ENCODE data around the gene TBC1D16. TPM values are rescaled to one million over a fixed set of nuclear protein-coding genes. Genes with fewer than 3 reads are reported as not detected.

Gene TBC1D16
- total RNA-seq, 1 donor = 0.52 TPM

- Histone ChIP-seq H3K4me1 (ENCODE audit: insufficient read depth, low read length) (no peaks in the 10 kb centered on the region), H3K9me3 (ENCODE audit: low read depth, low read length) (no peaks in the 10 kb centered on the region), H3K4me3 (ENCODE audit: low read length) (no peak overlapping the region), H3K27me3 (ENCODE audit: insufficient read depth, low read length) (no peaks in the 10 kb centered on the region)
These were observed 117.0 kb downstream of the TBC1D16 start for GRCh38 chr17:79918581-79919163.

DNA sequence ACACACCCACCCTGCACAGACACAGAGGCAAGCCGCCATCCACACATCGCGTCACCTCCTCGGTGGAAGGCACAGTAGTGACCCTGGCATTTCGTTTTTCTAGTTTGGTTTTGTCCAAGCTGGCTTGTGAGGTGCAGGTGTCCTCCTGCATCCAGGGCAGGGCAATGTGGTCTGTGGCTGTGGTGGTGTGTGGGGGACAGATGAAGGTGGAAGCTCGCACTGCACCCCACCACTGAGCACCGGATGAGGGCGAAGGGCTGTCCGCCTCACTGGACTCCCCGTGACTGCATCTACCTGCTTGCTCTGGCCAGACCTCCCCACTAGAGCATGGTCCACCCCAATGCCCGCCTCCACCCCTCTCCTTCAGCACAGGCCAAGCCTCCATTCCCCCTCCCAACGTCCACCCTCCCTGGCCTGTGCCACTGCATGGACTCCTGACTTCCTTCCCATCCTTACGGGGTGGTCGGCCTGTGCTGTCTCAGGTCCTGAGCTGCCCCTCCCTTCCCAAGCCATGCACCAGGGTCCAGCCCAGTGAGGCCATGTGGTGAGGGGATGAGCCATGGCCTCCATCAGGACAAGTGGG lies 117.7 kb downstream of the TBC1D16 start:
- H3K4me1 ChIP-seq (ENCODE audit: insufficient read depth, low read length) = no peaks in the 10 kb centered on the region
- H3K4me3 ChIP-seq (ENCODE audit: low read length) = no peak overlapping the region
- H3K9me3 ChIP-seq (ENCODE audit: low read depth, low read length) = no peaks in the 10 kb centered on the region
- H3K27me3 ChIP-seq (ENCODE audit: insufficient read depth, low read length) = no peaks in the 10 kb centered on the region

DNA sequence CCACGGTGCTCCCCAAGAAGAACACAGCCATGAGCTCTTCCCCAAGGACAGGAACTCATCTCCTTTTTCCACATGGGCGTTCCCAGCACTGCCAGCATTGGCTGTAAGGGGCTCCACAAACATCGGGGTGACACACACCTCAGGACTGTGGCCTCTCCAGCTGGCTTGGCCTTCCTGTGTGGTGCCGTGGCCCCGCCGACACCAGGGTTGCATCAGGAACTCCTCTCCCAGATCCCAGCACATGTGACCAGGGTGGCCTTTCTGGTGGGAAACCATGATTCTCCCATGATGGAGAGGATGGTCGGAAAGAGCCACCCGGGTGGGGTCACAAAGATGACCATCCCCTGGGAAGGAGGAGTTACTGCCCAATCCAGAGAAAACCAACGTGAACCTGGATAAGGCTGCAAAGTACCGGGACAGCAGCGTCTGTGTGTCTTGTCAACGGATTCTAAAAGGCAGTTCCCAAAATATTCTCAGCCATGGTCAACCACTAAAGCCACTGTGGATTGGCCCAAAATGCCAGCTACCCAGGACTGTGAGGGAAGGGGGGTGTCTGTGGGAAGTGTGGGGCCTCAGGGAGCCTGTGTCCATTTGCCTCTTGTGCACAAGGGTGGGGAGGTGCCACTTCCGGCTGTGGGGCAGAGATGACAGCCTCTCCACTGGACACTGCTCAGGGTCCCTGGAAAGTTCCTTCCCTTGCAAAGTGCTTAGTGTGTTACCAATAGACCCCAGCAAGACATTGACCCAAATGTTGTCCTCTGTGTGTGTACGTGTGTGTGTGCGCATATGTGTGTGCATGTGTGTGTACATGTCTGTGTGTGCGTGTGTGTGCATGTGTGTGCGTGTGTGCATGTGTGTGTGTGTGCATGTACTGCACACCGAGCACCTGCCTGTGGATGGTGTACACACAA lies 118.4 kb downstream of the TBC1D16 start:
- Histone ChIP-seq H3K9me3 (ENCODE audit: low read depth, low read length) (no peaks in the 10 kb centered on the region), H3K4me1 (ENCODE audit: insufficient read depth, low read length) (no peaks in the 10 kb centered on the region), H3K27me3 (ENCODE audit: insufficient read depth, low read length) (no peaks in the 10 kb centered on the region), H3K4me3 (ENCODE audit: low read length) (no peak overlapping the region)

GRCh38 chr17:79916506-79916905 lies 119.2 kb downstream of the TBC1D16 start:
- H3K4me1 ChIP-seq (ENCODE audit: insufficient read depth, low read length) = no peaks in the 10 kb centered on the region
- H3K27me3 ChIP-seq (ENCODE audit: insufficient read depth, low read length) = no peaks in the 10 kb centered on the region
- H3K9me3 ChIP-seq (ENCODE audit: low read depth, low read length) = no peaks in the 10 kb centered on the region
- H3K4me3 ChIP-seq (ENCODE audit: low read length) = no peak overlapping the region

- Histone ChIP-seq H3K4me3 (ENCODE audit: low read length) (no peak overlapping the region), H3K27me3 (ENCODE audit: insufficient read depth, low read length) (no peaks in the 10 kb centered on the region), H3K4me1 (ENCODE audit: insufficient read depth, low read length) (no peaks in the 10 kb centered on the region), H3K9me3 (ENCODE audit: low read depth, low read length) (no peaks in the 10 kb centered on the region)
These were observed 119.7 kb downstream of the TBC1D16 start for GRCh38 chr17:79915850-79916430.

GRCh38 chr17:79914813-79915740 lies 120.6 kb downstream of the TBC1D16 start:
- Histone ChIP-seq H3K27me3 (ENCODE audit: insufficient read depth, low read length) (no peaks in the 10 kb centered on the region), H3K4me1 (ENCODE audit: insufficient read depth, low read length) (no peaks in the 10 kb centered on the region), H3K9me3 (ENCODE audit: low read depth, low read length) (no peaks in the 10 kb centered on the region), H3K4me3 (ENCODE audit: low read length) (no peak overlapping the region)

DNA sequence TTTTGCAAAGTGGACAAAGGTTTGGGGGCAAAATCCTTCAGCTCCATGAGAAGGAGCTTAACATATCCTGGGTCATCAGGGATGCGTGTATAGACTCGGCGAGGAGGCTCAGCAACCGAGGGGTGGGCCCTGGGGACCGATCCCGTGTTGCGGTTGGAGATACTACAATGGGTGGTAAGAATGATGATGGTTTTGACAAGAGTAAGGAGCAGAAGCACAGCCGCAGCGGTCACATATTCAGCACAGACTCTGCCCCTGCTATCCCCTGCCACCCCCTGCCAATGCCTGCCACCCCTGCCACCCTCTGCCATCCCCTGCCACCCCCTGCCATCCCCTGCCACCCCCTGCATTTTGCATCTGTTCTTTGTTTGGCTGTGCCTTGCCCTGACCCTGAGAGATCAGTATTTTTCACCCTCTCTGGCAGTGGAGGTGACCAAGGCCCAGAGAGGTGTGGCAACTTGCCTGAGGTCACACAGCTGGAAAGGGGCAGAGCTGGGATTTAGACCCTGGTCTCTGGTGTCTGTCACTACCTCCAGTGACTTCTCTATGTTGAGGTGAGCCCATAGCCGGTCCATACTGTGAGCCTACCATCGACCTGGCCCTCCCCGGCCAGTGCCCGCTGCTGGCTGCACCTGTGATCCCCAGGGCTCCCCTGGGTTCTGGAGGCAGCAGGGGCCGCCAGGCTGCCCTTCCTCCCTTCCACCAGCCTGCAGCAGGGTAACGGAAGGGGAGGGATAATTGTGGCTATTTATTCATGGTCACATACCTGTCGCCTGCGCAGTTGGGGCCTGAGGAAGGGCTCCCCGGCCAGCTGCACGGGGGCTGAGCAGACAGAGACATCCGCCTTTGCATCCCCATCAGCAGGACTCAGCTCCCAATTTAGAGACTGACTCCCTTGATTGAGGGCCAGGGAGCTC lies 121.5 kb downstream of the TBC1D16 start:
- H3K27me3 ChIP-seq (ENCODE audit: insufficient read depth, low read length) = no peaks in the 10 kb centered on the region
- H3K4me3 ChIP-seq (ENCODE audit: low read length) = no peak overlapping the region

GRCh38 chr17:79913451-79913850 lies 122.2 kb downstream of the TBC1D16 start:
- Histone ChIP-seq H3K9me3 (ENCODE audit: low read depth, low read length) (no peaks in the 10 kb centered on the region), H3K27me3 (ENCODE audit: insufficient read depth, low read length) (no peaks in the 10 kb centered on the region), H3K4me3 (ENCODE audit: low read length) (no peak overlapping the region), H3K4me1 (ENCODE audit: insufficient read depth, low read length) (no peaks in the 10 kb centered on the region)

More for the DNA sequence above, 121.5 kb downstream of the TBC1D16 start:
- Histone ChIP-seq H3K9me3 (ENCODE audit: low read depth, low read length) (no peaks in the 10 kb centered on the region), H3K4me1 (ENCODE audit: insufficient read depth, low read length) (no peaks in the 10 kb centered on the region)

DNA sequence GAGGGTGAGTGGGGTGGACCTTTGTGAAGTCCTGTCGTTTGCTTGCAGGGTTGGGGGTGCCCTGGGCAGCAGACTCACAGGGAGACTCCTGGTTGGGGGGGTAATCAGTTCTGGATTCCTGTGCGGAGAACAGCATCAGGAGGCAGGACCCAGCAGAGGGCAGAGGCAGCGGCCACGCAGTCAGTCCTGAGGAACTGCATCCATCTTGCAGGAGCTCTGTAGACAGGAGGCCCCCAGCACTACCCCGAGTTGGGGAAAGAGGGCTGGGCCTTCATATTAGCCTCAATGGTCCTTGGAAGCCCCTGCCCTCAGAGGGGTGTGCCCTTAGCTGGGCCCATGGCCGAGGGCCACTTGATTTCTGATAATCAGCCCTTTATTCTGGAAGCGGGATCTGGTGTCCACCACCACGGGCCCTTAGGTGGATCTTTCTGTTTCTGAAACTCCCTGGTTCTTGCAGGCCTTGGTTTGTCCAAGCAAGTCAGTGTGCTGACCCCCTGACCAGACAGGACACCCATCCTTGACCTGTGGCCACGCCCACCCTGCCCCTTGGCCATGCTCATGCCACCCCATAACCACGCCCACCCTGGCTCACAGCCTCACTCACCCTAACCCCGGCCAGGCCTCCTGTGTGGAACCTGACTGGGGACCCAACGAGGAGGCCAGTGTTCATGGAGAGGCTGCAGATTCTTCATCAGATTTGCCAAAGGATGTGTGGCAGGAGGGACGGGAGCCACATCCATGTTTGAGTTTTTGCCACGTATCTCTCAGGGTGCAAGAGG lies 122.9 kb downstream of the TBC1D16 start:
- Histone ChIP-seq H3K9me3 (ENCODE audit: low read depth, low read length) (no peaks in the 10 kb centered on the region), H3K27me3 (ENCODE audit: insufficient read depth, low read length) (no peaks in the 10 kb centered on the region), H3K4me1 (ENCODE audit: insufficient read depth, low read length) (no peaks in the 10 kb centered on the region), H3K4me3 (ENCODE audit: low read length) (no peak overlapping the region)

DNA sequence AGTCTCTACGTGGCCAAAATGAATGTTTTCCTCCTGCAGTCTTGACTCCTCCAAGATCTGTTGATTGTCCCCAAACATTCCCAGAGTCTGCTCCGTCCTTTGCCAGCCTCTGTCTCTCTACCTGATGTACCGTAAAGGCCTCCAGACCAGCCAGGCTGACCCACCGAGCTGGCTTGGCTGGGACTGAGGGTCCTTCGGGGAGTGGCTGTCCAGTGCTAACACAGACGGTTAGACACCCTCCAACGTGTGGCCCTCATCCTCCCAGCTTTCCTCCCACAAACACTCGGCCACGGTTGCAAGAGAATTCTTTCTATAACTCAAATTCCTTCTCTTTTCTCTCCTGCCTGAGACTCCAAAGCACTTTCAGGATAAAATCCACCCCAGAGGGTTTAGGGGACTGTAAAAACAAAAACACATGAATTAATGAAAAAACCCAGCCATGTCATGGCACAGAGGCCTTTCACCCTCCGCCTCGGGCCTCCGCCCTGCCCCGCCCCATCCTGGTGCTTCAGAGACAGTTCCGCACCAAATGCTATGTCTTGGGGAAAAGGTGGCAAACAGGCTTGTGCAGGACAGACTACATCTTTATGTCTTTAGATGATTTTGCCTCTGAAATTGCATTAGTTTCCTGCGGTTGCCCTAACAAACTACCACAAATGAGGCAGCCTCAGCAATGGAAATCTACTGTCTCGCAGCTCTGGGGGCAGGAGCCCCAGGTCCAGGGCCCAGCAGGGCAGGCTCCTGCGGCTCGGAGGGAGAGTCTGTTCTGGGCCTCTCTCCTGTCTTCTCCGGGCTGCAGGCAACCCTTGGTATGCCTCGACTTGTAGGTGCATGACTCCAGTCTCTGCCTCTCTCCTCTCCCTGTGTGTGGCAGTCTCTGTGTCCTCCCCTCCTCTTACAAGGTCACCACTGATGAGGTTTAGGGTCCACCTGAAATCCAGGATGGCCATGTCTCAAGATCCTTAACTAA lies 124.0 kb downstream of the TBC1D16 start:
- Histone ChIP-seq H3K4me1 (ENCODE audit: insufficient read depth, low read length) (no peaks in the 10 kb centered on the region), H3K27me3 (ENCODE audit: insufficient read depth, low read length) (no peaks in the 10 kb centered on the region), H3K9me3 (ENCODE audit: low read depth, low read length) (no peaks in the 10 kb centered on the region), H3K4me3 (ENCODE audit: low read length) (no peak overlapping the region)

DNA sequence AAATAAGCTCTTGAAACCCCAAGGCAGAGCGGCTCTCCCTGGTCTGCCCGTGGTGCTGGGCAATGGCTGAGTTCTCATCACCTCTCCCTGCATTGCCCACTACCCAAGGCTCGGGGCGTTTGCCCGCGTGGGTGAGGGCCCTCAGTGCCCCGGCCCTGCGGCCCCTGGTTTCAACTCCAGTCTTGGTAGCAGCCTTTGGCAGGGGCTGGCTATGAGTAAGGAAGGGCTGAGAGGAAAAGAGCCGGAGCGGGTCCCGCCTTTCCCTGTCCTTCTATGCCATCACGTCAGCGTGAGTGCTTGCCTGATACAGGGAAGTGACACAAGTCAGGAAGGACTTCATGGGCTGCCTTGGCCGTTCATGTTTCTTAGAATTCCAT lies 124.7 kb downstream of the TBC1D16 start:
- Histone ChIP-seq H3K4me3 (ENCODE audit: low read length) (no peak overlapping the region), H3K4me1 (ENCODE audit: insufficient read depth, low read length) (no peaks in the 10 kb centered on the region), H3K9me3 (ENCODE audit: low read depth, low read length) (no peaks in the 10 kb centered on the region), H3K27me3 (ENCODE audit: insufficient read depth, low read length) (no peaks in the 10 kb centered on the region)

GRCh38 chr17:79909121-79909520 lies 126.6 kb downstream of the TBC1D16 start:
- H3K4me3 ChIP-seq (ENCODE audit: low read length) = no peak overlapping the region
- no peaks in the 10 kb centered on the region for H3K9me3 ChIP-seq (ENCODE audit: low read depth, low read length)
- H3K4me1 ChIP-seq (ENCODE audit: insufficient read depth, low read length) = no peaks in the 10 kb centered on the region
- H3K27me3 ChIP-seq (ENCODE audit: insufficient read depth, low read length) = no peaks in the 10 kb centered on the region

Measured in mononuclear cell (primary cell).